ENCODE results near the gene PUDP.
"Not testable (repeated sequence)": the region's sequence is repeated elsewhere in the genome, so short reads cannot be mapped to it uniquely, and the experiment has no call there.

The PUDP gene

DNA sequence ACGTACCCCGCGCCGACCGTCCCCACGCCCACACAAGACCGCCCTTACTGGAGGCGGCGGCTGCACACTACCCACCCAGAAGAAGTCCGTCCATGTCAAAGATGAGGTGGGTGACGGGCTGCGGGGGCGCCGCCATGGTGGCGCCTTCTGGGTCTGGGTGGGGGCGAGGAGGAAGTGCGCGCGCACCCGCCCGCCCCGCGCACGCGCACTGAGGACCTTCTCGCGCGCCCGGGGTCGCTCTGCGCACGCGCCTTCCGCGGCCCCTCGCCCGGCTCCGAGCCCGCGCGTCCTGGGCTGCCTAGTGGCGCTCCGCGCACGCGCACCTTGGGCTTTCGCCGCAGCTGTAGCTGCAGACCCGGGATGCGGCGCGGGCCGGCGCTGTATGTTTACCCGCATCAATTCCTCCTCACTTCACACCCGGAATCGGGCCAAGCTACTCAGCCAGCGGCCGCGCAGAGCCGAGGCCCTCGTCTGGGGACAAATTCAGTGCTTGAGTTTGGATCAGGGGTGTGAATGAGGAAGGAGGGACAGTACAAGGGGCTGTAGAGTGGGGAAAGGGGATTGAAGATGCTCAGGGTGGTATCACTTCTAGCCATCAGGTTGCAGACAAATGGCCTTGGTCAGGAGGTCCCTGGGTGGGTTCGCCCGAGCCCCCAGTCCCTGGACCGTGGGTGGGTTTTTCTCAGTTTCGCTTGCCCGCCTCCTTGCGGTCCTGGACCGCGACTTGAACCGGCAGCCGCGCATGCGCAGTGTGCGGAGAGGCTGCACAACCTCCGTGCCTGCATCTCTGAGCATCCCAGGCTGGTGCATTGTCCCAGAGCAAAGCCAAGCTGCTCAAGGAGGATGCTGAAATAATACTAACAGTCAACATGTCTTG is at the start of gene PUDP:
Gene PUDP, minus strand, starts transcription at position 176 of the 877 bp plus-strand sequence. Its CDS starts 40 bp downstream, at position 136.
- Histone ChIP-seq H3K4me3 (ENCODE audit: low read length) (peak within 1 kb of the TSS; percentile 95), H3K9ac (ENCODE audit: low read depth, low read length) (peak within 1 kb of the TSS; percentile 87; the same call in 1 of the 2 replicates), H3K27ac (ENCODE audit: low read length) (no peak within 1 kb of the TSS), H3K36me3 (ENCODE audit: insufficient read depth, low read depth, low read length) (no peaks in the 10 kb centered on the region), H3K4me1 (ENCODE audit: insufficient read depth, low read length) (no peaks in the 10 kb centered on the region), H3K9me3 (ENCODE audit: insufficient read depth, low read depth, low read length) (no peaks in the 10 kb centered on the region), H3K27me3 (ENCODE audit: insufficient read depth, low read length) (no peaks in the 10 kb centered on the region)

DNA sequence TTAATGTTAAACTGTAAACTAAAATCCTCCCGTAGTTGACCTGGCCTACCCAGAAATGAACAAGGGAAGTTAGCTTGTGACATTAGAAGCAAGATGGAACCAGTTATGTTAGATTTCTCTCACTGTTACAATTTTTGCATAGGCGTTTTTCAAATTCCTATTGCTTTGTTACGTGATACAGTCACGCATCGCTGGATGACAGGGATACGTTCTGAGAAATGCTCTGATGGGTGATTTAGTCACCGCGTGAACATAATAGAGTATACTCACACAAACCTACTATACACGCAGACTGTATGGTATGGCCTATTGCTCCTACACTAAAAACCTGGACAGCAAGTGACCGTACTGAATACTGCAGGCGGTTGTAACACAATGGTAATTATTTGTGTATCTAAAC is 46.7 kb upstream of the PUDP start:
- Histone ChIP-seq H3K9ac (ENCODE audit: low read depth, low read length) (no peak overlapping the region), H3K27ac (ENCODE audit: low read length) (no peak overlapping the region), H3K36me3 (ENCODE audit: insufficient read depth, low read depth, low read length) (no peaks in the 10 kb centered on the region), H3K9me3 (ENCODE audit: insufficient read depth, low read depth, low read length) (no peaks in the 10 kb centered on the region), H3K27me3 (ENCODE audit: insufficient read depth, low read length) (no peaks in the 10 kb centered on the region), H3K4me3 (ENCODE audit: low read length) (no peak overlapping the region), H3K4me1 (ENCODE audit: insufficient read depth, low read length) (peaks cover 3% of the 10 kb centered on the region; the same call in 1 of the 2 replicates)

DNA sequence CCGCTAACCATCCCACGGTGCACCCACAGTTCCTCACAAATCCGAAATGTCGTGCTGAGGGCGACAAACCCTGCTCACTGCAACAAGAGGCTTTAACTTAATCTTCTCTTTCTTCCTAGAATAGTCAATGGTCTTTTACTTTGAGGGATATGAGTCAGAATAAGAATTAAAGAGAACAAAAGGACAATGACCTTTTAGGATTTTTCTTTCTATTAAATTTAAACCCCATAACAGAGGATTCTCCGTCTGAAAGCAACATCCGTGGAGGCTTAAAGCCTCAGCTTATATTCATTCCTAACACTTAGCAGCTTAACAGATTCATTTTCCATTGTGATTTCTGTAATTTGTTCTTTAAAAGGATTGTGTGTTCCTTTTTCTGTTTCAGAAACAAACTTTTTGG is 44.9 kb upstream of the PUDP start:
- Histone ChIP-seq H3K36me3 (ENCODE audit: insufficient read depth, low read depth, low read length) (no peaks in the 10 kb centered on the region), H3K4me3 (ENCODE audit: low read length) (no peak overlapping the region), H3K27me3 (ENCODE audit: insufficient read depth, low read length) (no peaks in the 10 kb centered on the region), H3K27ac (ENCODE audit: low read length) (no peak overlapping the region), H3K9me3 (ENCODE audit: insufficient read depth, low read depth, low read length) (no peaks in the 10 kb centered on the region), H3K9ac (ENCODE audit: low read depth, low read length) (no peak overlapping the region), H3K4me1 (ENCODE audit: insufficient read depth, low read length) (peaks cover 3% of the 10 kb centered on the region; the same call in 1 of the 2 replicates)

DNA sequence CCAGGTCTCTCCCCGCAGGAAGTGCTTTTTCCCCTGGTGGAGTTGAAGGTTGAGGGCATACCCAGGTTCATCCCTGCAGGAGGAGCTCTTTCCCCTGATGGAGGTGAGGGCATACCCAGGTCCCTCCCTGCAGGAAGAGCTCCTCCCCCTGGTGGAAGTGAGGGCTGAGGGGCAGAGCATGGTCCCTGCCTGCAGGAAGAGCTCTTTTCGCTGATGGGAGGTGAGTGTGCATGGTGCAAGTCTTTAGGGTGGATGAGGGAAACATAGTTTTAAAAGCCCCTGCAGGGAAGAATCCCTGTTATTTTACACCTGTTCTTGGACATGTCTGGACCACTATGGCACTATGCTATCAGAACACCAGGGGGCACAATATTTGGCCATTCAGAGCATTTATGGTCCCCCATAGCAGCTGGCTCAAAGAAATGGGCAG is 43.7 kb upstream of the PUDP start:
- Histone ChIP-seq H3K4me1 (ENCODE audit: insufficient read depth, low read length) (peaks cover 3% of the 10 kb centered on the region; the same call in 1 of the 2 replicates), H3K9ac (ENCODE audit: low read depth, low read length) (no peak overlapping the region), H3K9me3 (ENCODE audit: insufficient read depth, low read depth, low read length) (no peaks in the 10 kb centered on the region), H3K27me3 (ENCODE audit: insufficient read depth, low read length) (no peaks in the 10 kb centered on the region), H3K27ac (ENCODE audit: low read length) (no peak overlapping the region), H3K4me3 (ENCODE audit: low read length) (no peak overlapping the region), H3K36me3 (ENCODE audit: insufficient read depth, low read depth, low read length) (no peaks in the 10 kb centered on the region)

DNA sequence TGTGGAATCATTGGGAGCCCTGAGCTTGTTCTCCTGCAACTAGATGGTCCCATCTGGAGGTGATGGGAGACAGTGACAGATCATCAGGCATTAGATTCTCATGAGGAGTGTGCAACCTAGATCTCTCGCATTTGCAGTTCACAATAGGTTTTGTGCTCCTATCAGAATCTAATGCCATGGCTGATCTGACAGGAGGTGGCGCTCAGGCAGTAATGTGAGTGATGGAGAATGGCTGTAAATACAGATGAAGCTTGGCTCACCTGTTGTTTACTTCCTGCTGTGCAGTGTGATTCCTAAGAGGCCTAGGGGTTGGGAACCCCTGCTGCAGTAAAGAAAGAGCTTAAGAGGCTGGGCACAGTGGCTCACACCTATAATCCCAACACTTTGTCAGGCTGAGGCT is 42.2 kb upstream of the PUDP start:
- Histone ChIP-seq H3K9me3 (ENCODE audit: insufficient read depth, low read depth, low read length) (no peaks in the 10 kb centered on the region), H3K4me3 (ENCODE audit: low read length) (no peak overlapping the region), H3K9ac (ENCODE audit: low read depth, low read length) (no peak overlapping the region), H3K4me1 (ENCODE audit: insufficient read depth, low read length) (no peaks in the 10 kb centered on the region), H3K27me3 (ENCODE audit: insufficient read depth, low read length) (no peaks in the 10 kb centered on the region), H3K27ac (ENCODE audit: low read length) (no peak overlapping the region), H3K36me3 (ENCODE audit: insufficient read depth, low read depth, low read length) (no peaks in the 10 kb centered on the region)

DNA sequence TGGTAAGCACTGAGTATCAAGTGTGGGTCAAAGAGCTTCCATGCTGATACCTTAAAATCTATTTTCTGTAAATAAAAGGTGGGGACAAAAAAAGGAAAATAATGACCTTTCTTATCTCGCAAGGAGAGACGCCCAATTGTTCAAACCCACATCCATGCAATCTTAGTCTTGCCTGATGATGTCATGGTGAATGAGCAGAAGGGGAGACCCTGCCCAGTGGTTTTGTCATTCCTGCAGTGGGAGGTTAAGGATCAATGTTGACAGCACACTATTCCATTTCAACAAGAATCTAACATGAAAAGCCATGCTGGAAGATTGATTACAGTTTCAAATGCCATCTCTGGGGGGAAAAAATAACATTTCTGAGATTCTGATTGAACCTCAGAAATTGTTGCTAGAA is 40.7 kb upstream of the PUDP start:
- Histone ChIP-seq H3K27me3 (ENCODE audit: insufficient read depth, low read length) (no peaks in the 10 kb centered on the region), H3K9me3 (ENCODE audit: insufficient read depth, low read depth, low read length) (no peaks in the 10 kb centered on the region), H3K4me1 (ENCODE audit: insufficient read depth, low read length) (no peaks in the 10 kb centered on the region), H3K9ac (ENCODE audit: low read depth, low read length) (no peak overlapping the region), H3K27ac (ENCODE audit: low read length) (no peak overlapping the region), H3K36me3 (ENCODE audit: insufficient read depth, low read depth, low read length) (no peaks in the 10 kb centered on the region), H3K4me3 (ENCODE audit: low read length) (no peak overlapping the region)

DNA sequence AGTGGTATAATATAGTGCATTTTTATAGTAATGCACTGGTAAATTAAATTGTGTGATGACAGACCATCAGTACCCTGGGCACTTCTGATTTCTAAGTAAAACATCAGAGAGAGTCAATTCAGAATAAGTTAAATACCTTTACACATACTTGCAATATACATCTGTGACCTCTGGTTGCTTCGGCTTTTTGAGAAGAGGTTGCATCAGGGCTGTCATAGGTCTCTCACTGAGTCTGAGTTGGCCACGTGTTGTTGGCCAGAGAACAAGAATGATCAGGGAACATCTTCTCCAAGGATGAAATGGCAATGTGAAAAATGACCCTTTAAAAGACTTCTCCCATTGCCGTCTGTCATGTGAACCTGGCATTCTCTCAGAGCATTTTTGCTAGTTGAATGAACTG is 36.9 kb upstream of the PUDP start:
- Histone ChIP-seq H3K36me3 (ENCODE audit: insufficient read depth, low read depth, low read length) (no peaks in the 10 kb centered on the region), H3K27ac (ENCODE audit: low read length) (no peak overlapping the region), H3K27me3 (ENCODE audit: insufficient read depth, low read length) (no peaks in the 10 kb centered on the region), H3K4me3 (ENCODE audit: low read length) (no peak overlapping the region), H3K4me1 (ENCODE audit: insufficient read depth, low read length) (no peaks in the 10 kb centered on the region), H3K9me3 (ENCODE audit: insufficient read depth, low read depth, low read length) (no peaks in the 10 kb centered on the region), H3K9ac (ENCODE audit: low read depth, low read length) (no peak overlapping the region)

DNA sequence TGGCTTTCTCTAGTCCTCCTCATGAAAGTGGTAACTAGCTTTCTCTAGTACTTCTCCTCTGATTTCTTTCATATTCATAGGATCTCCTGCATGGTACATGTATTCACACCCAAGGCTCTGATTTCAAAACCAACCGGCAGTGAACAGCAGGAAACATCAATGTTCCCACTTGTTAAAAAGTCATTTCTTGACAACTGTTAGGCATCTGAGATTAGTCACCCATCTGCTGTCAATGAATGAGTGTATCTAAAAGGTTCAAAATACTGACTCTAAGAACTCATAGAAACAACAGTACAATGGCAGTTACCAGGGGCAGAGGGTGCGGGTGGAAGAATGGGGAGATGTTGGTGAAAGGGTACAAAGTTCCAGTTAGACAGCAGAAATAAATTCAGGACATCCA is 31.5 kb upstream of the PUDP start:
- Histone ChIP-seq H3K27me3 (ENCODE audit: insufficient read depth, low read length) (no peaks in the 10 kb centered on the region), H3K9ac (ENCODE audit: low read depth, low read length) (no peak overlapping the region), H3K4me1 (ENCODE audit: insufficient read depth, low read length) (no peaks in the 10 kb centered on the region), H3K9me3 (ENCODE audit: insufficient read depth, low read depth, low read length) (no peaks in the 10 kb centered on the region), H3K36me3 (ENCODE audit: insufficient read depth, low read depth, low read length) (no peaks in the 10 kb centered on the region), H3K27ac (ENCODE audit: low read length) (no peak overlapping the region), H3K4me3 (ENCODE audit: low read length) (no peak overlapping the region)

DNA sequence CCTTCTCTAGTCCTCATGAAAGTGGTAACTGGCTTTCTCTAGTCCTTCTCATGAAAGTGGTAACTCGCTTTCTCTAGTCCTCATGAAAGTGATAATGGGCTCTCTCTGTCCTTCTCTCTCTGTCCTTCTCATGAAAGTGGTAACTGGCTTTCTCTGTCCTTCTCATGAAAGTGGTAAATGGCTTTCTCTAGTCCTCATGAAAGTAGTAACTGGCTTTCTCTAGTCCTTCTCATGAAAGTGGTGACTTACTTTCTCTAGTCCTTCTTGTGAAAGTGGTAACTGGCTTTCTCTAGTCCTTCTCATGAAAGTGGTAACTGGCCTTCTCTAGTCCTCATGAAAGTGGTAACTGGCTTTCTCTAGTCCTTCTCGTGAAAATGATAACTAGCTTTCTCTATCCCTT is 30.9 kb upstream of the PUDP start:
- not testable (repeated sequence) for H3K36me3 ChIP-seq (ENCODE audit: insufficient read depth, low read depth, low read length); H3K4me1 ChIP-seq (ENCODE audit: insufficient read depth, low read length); H3K9me3 ChIP-seq (ENCODE audit: insufficient read depth, low read depth, low read length); H3K9ac ChIP-seq (ENCODE audit: low read depth, low read length); H3K4me3 ChIP-seq (ENCODE audit: low read length); H3K27me3 ChIP-seq (ENCODE audit: insufficient read depth, low read length); H3K27ac ChIP-seq (ENCODE audit: low read length)

DNA sequence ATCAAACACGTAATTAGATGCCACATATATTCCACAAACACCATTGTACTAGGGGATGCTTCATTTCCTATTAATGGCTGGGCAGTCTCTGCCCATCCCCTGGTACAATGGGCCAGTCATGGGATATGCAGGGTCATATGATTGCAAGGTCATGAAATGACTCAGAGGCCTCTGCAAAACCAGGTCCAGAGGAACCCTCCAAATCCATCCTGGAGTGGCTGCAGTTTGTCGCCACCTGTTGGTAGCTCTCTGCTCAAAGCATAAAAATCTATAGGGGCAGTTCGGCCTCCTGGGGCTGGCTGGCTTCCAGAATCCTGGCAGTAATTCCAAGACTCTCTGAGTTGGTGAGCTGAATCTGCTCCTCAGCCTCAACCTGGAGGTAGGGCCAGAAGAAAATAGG is 22.9 kb upstream of the PUDP start:
- no peak overlapping the region for H3K4me3 ChIP-seq (ENCODE audit: low read length)
- H3K9ac ChIP-seq (ENCODE audit: low read depth, low read length): no peak overlapping the region
- no peaks in the 10 kb centered on the region for H3K4me1 ChIP-seq (ENCODE audit: insufficient read depth, low read length)
- no peaks in the 10 kb centered on the region for H3K36me3 ChIP-seq (ENCODE audit: insufficient read depth, low read depth, low read length)
- no peak overlapping the region for H3K27ac ChIP-seq (ENCODE audit: low read length)
- H3K9me3 ChIP-seq (ENCODE audit: insufficient read depth, low read depth, low read length): no peaks in the 10 kb centered on the region
- H3K27me3 ChIP-seq (ENCODE audit: insufficient read depth, low read length): no peaks in the 10 kb centered on the region

DNA sequence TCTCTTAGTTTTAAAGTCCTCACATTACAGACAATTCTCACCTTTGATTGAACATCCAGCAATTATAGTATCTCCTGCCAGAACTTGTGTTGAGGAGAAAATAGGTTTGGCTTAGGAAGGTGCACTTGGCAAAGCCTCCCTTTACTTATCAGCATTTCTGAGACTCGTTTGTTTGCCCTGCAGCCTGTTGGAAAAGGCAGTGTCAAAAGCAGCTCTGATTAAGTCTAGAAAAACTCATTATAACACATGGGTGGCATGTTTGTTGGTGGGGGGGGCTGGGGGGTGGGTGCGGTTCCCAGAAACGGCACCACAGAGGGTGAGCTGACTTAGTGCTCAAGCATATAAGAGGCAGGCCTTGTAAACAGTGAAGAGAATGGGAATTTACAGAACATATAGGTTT is 21.7 kb upstream of the PUDP start:
- H3K4me1 ChIP-seq (ENCODE audit: insufficient read depth, low read length): no peaks in the 10 kb centered on the region

DNA sequence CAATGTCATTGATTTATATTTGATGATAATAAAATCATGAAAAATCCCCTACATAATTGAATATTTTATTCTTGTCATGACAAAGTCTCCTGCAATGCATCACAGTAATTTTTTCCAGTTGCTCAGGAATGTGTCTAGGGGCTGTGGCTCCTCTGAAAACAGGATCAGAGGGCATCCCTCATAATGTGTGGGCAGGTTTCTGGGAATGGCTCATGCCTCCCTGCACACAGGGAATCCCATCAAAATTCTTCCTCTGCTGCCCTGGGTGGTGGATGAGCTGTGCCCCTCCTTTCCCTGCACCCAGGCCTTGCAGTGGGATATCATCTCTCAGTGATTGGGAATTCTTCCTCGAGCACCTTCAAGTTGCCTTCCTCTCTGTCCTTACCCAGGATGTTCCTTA is 20.4 kb upstream of the PUDP start:
- H3K27ac ChIP-seq (ENCODE audit: low read length): no peak overlapping the region
- no peak overlapping the region for H3K4me3 ChIP-seq (ENCODE audit: low read length)
- H3K4me1 ChIP-seq (ENCODE audit: insufficient read depth, low read length): no peaks in the 10 kb centered on the region
- H3K36me3 ChIP-seq (ENCODE audit: insufficient read depth, low read depth, low read length): no peaks in the 10 kb centered on the region
- H3K9ac ChIP-seq (ENCODE audit: low read depth, low read length): no peak overlapping the region
- no peaks in the 10 kb centered on the region for H3K27me3 ChIP-seq (ENCODE audit: insufficient read depth, low read length)
- no peaks in the 10 kb centered on the region for H3K9me3 ChIP-seq (ENCODE audit: insufficient read depth, low read depth, low read length)

More for the DNA sequence above, 21.7 kb upstream of the PUDP start:
- no peaks in the 10 kb centered on the region for H3K9me3 ChIP-seq (ENCODE audit: insufficient read depth, low read depth, low read length)
- H3K27ac ChIP-seq (ENCODE audit: low read length): no peak overlapping the region
- H3K9ac ChIP-seq (ENCODE audit: low read depth, low read length): no peak overlapping the region
- H3K36me3 ChIP-seq (ENCODE audit: insufficient read depth, low read depth, low read length): no peaks in the 10 kb centered on the region
- H3K27me3 ChIP-seq (ENCODE audit: insufficient read depth, low read length): no peaks in the 10 kb centered on the region
- H3K4me3 ChIP-seq (ENCODE audit: low read length): no peak overlapping the region
